Activated naive CD4-positive, alpha-beta T cell treated with anti-CD3 and anti-CD28 coated beads, Interleukin-2, amount 10 ng/mL, durations not matched to agents 5 hours and 36 hours (primary cell): ENCODE results near the gene ARG1. TPM values are rescaled to one million over a fixed set of nuclear protein-coding genes. Genes with fewer than 3 reads are reported as not detected.

Experiments used
- total RNA-seq, 2 experiments: library from RNA; stranded (reverse); gene quantifications; one replicate each; pipeline ENCODE4 v1.2.3, GENCODE V29; 2021

The ARG1 gene
- not detected for total RNA-seq

DNA sequence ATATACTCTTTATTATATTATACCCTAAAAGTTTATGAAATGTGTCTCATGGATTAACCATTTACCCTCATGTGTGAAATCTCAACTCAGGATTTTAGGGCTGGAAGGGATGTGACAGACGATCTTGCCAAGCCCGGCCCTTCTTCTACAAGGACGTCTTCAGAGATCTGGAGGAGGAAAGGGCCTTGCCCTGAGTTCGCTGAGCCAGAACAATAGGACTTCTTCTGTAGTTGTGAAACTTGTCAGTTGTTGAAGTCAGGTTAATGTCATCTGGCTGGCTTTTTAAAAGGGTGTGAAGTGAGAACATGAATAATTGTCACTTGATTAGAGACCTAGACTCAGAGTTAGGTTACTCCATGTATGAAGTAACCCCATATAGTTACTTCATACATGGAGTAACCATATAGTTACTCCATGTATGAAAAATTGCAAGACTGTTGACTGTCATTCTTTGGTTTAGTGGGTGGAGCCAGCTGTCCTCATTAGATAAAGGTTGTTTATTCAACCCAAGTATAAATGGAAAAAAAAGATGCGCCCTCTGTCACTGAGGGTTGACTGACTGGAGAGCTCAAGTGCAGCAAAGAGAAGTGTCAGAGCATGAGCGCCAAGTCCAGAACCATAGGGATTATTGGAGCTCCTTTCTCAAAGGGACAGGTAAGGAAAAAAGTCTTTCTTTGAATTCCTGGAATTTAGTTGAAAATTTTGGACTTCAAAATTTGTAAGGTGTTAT is at the start of gene ARG1:
Gene ARG1, plus strand, starts transcription at position 541 of the 730 bp plus-strand sequence. Its CDS starts 57 bp downstream, at position 598.

DNA sequence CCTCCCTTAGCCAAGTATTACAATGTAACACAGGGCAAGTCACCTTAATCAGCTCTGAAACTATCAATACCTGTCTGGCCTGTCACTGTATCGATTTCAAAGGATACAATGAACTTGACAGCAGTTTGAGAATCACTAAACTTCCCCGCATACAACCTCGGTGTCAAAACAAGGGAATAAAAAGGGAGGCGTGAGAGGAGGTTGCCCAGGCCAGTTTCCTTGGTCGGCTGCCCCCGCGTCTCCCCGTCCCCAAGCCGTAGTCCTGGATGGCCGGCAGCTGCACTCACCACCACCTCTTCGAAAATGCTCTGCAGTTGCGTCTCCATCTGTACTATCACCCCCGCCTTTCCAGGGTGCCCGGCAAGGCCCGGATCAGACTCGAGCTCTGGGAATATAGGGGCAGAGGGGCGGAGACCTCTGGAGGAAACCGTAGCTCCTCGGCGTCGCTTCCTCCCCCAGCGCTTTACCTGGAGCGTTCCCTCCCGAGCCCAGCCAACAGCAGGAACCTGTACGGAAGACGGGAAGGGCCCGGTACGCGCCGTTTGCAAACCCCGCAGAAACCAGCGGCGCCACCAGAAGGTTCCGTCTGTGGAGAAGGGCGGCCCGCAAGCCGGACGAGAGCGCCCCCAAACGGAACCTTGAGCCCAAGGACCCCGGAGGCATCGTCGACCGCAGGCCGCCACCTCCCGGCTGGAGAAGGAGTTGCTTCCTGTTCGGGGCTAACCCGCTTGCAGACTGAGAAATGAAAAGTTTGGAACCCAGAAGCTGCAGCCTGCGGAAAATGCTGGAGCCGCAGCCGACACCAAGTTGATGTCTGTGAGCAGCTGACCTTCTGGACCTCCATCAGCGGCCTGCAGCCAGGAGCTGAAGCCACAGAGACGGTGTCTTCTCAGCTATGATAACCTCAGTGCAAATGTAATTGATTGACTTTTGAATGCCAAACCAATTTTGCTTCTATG is 55.0 kb downstream of the ARG1 start, which contains the start of gene MED23:
Gene MED23, minus strand, starts transcription at position 519 of the 959 bp plus-strand sequence. Its CDS starts 193 bp downstream, at position 326.

Other genes with a start within 250 kb of the ARG1 start
- 10 to 100 TPM; 33.4 to 33.6 TPM for gene MED23, start 55.0 kb downstream of the ARG1 start, total RNA-seq
- gene ENPP3, start 64.1 kb downstream of the ARG1 start, total RNA-seq: not detected
- not detected for gene OR2A4, start 128.2 kb downstream of the ARG1 start, total RNA-seq
- not detected for gene CTAGE9, start 137.8 kb downstream of the ARG1 start, total RNA-seq
- gene ENPP1, start 234.8 kb downstream of the ARG1 start, total RNA-seq: not detected